Stimulated activated CD8-positive, alpha-beta memory T cell treated with anti-CD3 and anti-CD28 coated beads, Interleukin-12 subunit alpha, Interleukin-12 subunit beta, amount 100 ng/mL, for 4 hours (primary cell): Measurements from ENCODE around the gene CEP128.

Source experiments
- DNase-seq: peaks from one replicate; pipeline ENCODE4 v3.0.0-alpha.2; 2020; ENCODE audit warnings: low read depth

The CEP128 gene

GRCh38 chr14:80475074-80475473 is 466.5 kb downstream of the CEP128 start:
- DNase-seq: no peak

GRCh38 chr14:80468331-80469122 is 473.0 kb downstream of the CEP128 start:
- no peak for DNase-seq

- no peak for DNase-seq
Observed at GRCh38 chr14:80465546-80466220, 475.9 kb downstream of the CEP128 start.

- no peak for DNase-seq
Observed at GRCh38 chr14:80464531-80465149, 476.9 kb downstream of the CEP128 start.

GRCh38 chr14:80456209-80456608 is 485.3 kb downstream of the CEP128 start:
- DNase-seq: no peak

- no peak for DNase-seq
Observed at GRCh38 chr14:80455031-80455430, 486.5 kb downstream of the CEP128 start.

GRCh38 chr14:80448267-80448666 is 493.3 kb downstream of the CEP128 start:
- no peak for DNase-seq

- no peak for DNase-seq
Observed at GRCh38 chr14:80447392-80447791, 494.1 kb downstream of the CEP128 start.
